Transverse colon (tissue), 3 donors: Measurements from ENCODE around the gene RIPOR1.

ENCODE experiments used
- CTCF ChIP-seq, 5 experiments: fragments of 200-600 bp in 3 of 5; fragments of 450-650 bp in 2 of 5; sonication (generic) in 3 of 5; IDR thresholded peaks; 1 replicate in 2 of 5; 2 replicates in 3 of 5; pipeline ENCODE4 v1.5.1; 2016 to 2017; ENCODE audit warnings: antibody characterized with exemption in 5 of 5, inconsistent platforms in 3 of 5, mild to moderate bottlenecking in 2 of 5, moderate library complexity in 1 of 5
- EP300 ChIP-seq: sonication (generic); formaldehyde crosslinking; IDR thresholded peaks from one replicate; pipeline ENCODE4 v1.6.1; 2017; ENCODE audit warnings: antibody characterized with exemption, low read depth
- POLR2A ChIP-seq: fragments of 450-650 bp; IDR thresholded peaks from one replicate; pipeline ENCODE4 v1.6.1; 2016; ENCODE audit warnings: antibody characterized with exemption, mild to moderate bottlenecking, moderate library complexity

- TF ChIP-seq CTCF (IDR thresholded peaks at IDR 0.05) (no peak), POLR2A (no peak), EP300 (no peak)
Measured at GRCh38 chr16:67560827-67561342, 32.3 kb downstream of the RIPOR1 start.
